ENCODE data around the gene NID1. TPM values are rescaled to one million over a fixed set of nuclear protein-coding genes. Genes with fewer than 3 reads are reported as not detected.

Gene NID1
- total RNA-seq, 6 donors from 2014 or later, result 26.8 to 81.1 (median 46.1) TPM

GRCh38 chr1:235954306-235955283 lies 110.3 kb downstream of the NID1 start:
- H3K4me1 ChIP-seq, result peaks cover 7 to 26% (median 15%) of the 10 kb centered on the region in 4 donors
- H3K27me3 ChIP-seq, result no peaks in the 10 kb centered on the region
- no peaks in the 10 kb centered on the region for H3K9me3 ChIP-seq
- WGBS, 2 donors, result 68 to 79% methylated on average over 11 of the region's 11 CpGs
- TF ChIP-seq POLR2A (IDR thresholded peaks at IDR 0.05) (no peak), POLR2AphosphoS5 (IDR thresholded peaks at IDR 0.05) (no peak), CTCF (IDR thresholded peaks at IDR 0.05) (no peak), EP300 (IDR thresholded peaks at IDR 0.05) (no peak)
- DNase-seq (peak in 1 of 2 donors; percentile 70), ATAC-seq (ENCODE audit: low FRiP score in 2 of 2) (peak; percentile 73 to 76)
- H3K27ac ChIP-seq, result peak overlapping the region; percentile 3 to 67 (median 37)
- H3K4me3 ChIP-seq, result no peak overlapping the region
- no peaks in the 10 kb centered on the region for H3K36me3 ChIP-seq

GRCh38 chr1:235953801-235954200 lies 111.1 kb downstream of the NID1 start:
- 83 to 97% methylated on average over 2 of the region's 2 CpGs for WGBS, 2 donors
- no peaks in the 10 kb centered on the region for H3K9me3 ChIP-seq
- no peaks in the 10 kb centered on the region for H3K27me3 ChIP-seq
- ATAC-seq (ENCODE audit: low FRiP score in 2 of 2), result no peak
- TF ChIP-seq POLR2AphosphoS5 (IDR thresholded peaks at IDR 0.05) (no peak), CTCF (IDR thresholded peaks at IDR 0.05) (no peak), POLR2A (IDR thresholded peaks at IDR 0.05) (no peak), EP300 (IDR thresholded peaks at IDR 0.05) (no peak)
- H3K4me3 ChIP-seq, result no peak overlapping the region
- peak overlapping the region in 1 of 4 donors; percentile 67 for H3K27ac ChIP-seq
- H3K36me3 ChIP-seq, result no peaks in the 10 kb centered on the region
- DNase-seq, result no peak
- H3K4me1 ChIP-seq, result peaks cover 7 to 26% (median 18%) of the 10 kb centered on the region in 4 donors

GRCh38 chr1:235952950-235953615 lies 111.8 kb downstream of the NID1 start:
- H3K9me3 ChIP-seq, result no peaks in the 10 kb centered on the region
- DNase-seq, result no peak
- TF ChIP-seq POLR2AphosphoS5 (IDR thresholded peaks at IDR 0.05) (no peak), EP300 (IDR thresholded peaks at IDR 0.05) (no peak), CTCF (IDR thresholded peaks at IDR 0.05) (no peak), POLR2A (IDR thresholded peaks at IDR 0.05) (no peak)
- peaks cover 7 to 26% (median 18%) of the 10 kb centered on the region in 4 donors for H3K4me1 ChIP-seq
- H3K4me3 ChIP-seq, result no peak overlapping the region
- ATAC-seq (ENCODE audit: low FRiP score in 2 of 2), result no peak
- H3K27ac ChIP-seq, result no peak overlapping the region
- H3K36me3 ChIP-seq, result no peaks in the 10 kb centered on the region
- H3K27me3 ChIP-seq, result no peaks in the 10 kb centered on the region
- 53 to 64% methylated on average over 4 of the region's 4 CpGs for WGBS, 2 donors

- no peak for ATAC-seq (ENCODE audit: low FRiP score in 2 of 2)
- Histone ChIP-seq H3K27me3 (no peaks in the 10 kb centered on the region), H3K4me3 (no peak overlapping the region), H3K27ac (no peak overlapping the region), H3K4me1 (peaks cover 7 to 34% (median 19%) of the 10 kb centered on the region in 4 donors), H3K36me3 (no peaks in the 10 kb centered on the region), H3K9me3 (no peaks in the 10 kb centered on the region)
- TF ChIP-seq EP300 (IDR thresholded peaks at IDR 0.05), result no peak
- TF ChIP-seq CTCF (IDR thresholded peaks at IDR 0.05), result no peak
- no peak for TF ChIP-seq POLR2AphosphoS5 (IDR thresholded peaks at IDR 0.05)
- no peak for TF ChIP-seq POLR2A (IDR thresholded peaks at IDR 0.05)
- 71 to 80% methylated on average over 4 of the region's 4 CpGs for WGBS, 2 donors
- DNase-seq, result no peak
These were observed 113.2 kb downstream of the NID1 start for GRCh38 chr1:235951661-235952060.

Data from upper lobe of left lung (tissue), 6 donors.